ENCODE results near the gene SYMPK. TPM values are rescaled to one million over a fixed set of nuclear protein-coding genes. Genes with fewer than 3 reads are reported as not detected.

SYMPK gene
- total and polyA plus RNA-seq, 2 donors from 2014 or later: 61.5 to 77.4 TPM

- Histone ChIP-seq H3K9me3 (ENCODE audit: control insufficient read depth in 2 of 3, insufficient read depth in 1 of 3, low read length in 3 of 3) (no peaks in the 10 kb centered on the region), H3K36me3 (ENCODE audit: control insufficient read depth in 2 of 3, insufficient read depth in 3 of 3, low read length in 3 of 3) (no peaks in the 10 kb centered on the region), H3K4me1 (ENCODE audit: control insufficient read depth in 2 of 3, insufficient read depth in 2 of 3, low read depth in 1 of 3, low read length in 3 of 3) (peaks cover 0 to 7% (median 0%) of the 10 kb centered on the region in 3 donors), H3K4me3 (ENCODE audit: low read length in 3 of 3) (no peak overlapping the region), H3K27ac (ENCODE audit: low read depth in 2 of 2, low read length in 2 of 2) (peak overlapping the region in 1 of 2 donors; percentile 3), H3K9ac (ENCODE audit: low read length in 3 of 3) (peak overlapping the region in 1 of 3 donors; percentile 12), H3K27me3 (ENCODE audit: control insufficient read depth, insufficient read depth, low read length) (no peaks in the 10 kb centered on the region)
- DNase-seq: peak in 3 of 5 donors; percentile 48 to 59 (median 58)
- intact Hi-C loops (cut with DNase I): no loop called here
- no peak for FAIRE-seq
- no peak for TF ChIP-seq CTCF (IDR thresholded peaks at IDR 0.05; ENCODE audit: borderline replicate concordance, extremely low read depth, insufficient read depth)
Observed at GRCh38 chr19:45809643-45810159, 53.2 kb downstream of the SYMPK start.

- H3K9me3 ChIP-seq (ENCODE audit: control insufficient read depth in 2 of 3, insufficient read depth in 1 of 3, low read length in 3 of 3): no peaks in the 10 kb centered on the region
- no peak overlapping the region for H3K4me3 ChIP-seq (ENCODE audit: low read length in 3 of 3)
- DNase-seq (no peak), FAIRE-seq (no peak)
- H3K4me1 ChIP-seq (ENCODE audit: control insufficient read depth in 2 of 3, insufficient read depth in 2 of 3, low read depth in 1 of 3, low read length in 3 of 3): peaks cover 0 to 7% (median 0%) of the 10 kb centered on the region in 3 donors
- H3K9ac ChIP-seq (ENCODE audit: low read length in 3 of 3): no peak overlapping the region
- intact Hi-C loops (cut with DNase I): no loop called here
- no peaks in the 10 kb centered on the region for H3K36me3 ChIP-seq (ENCODE audit: control insufficient read depth in 2 of 3, insufficient read depth in 3 of 3, low read length in 3 of 3)
- H3K27me3 ChIP-seq (ENCODE audit: control insufficient read depth, insufficient read depth, low read length): no peaks in the 10 kb centered on the region
- no peak for TF ChIP-seq CTCF (IDR thresholded peaks at IDR 0.05; ENCODE audit: borderline replicate concordance, extremely low read depth, insufficient read depth)
- H3K27ac ChIP-seq (ENCODE audit: low read depth in 2 of 2, low read length in 2 of 2): no peak overlapping the region
Observed at GRCh38 chr19:45805719-45806118, 57.2 kb downstream of the SYMPK start.

- FAIRE-seq (no peak), DNase-seq (no peak)
- no peak overlapping the region for H3K27ac ChIP-seq (ENCODE audit: low read depth in 2 of 2, low read length in 2 of 2)
- peaks cover 0 to 4% (median 0%) of the 10 kb centered on the region in 3 donors for H3K4me1 ChIP-seq (ENCODE audit: control insufficient read depth in 2 of 3, insufficient read depth in 2 of 3, low read depth in 1 of 3, low read length in 3 of 3)
- no peak for TF ChIP-seq CTCF (IDR thresholded peaks at IDR 0.05; ENCODE audit: borderline replicate concordance, extremely low read depth, insufficient read depth)
- no peak overlapping the region for H3K4me3 ChIP-seq (ENCODE audit: low read length in 3 of 3)
- intact Hi-C loops (cut with DNase I): no loop called here
- H3K9me3 ChIP-seq (ENCODE audit: control insufficient read depth in 2 of 3, insufficient read depth in 1 of 3, low read length in 3 of 3): no peaks in the 10 kb centered on the region
- no peak overlapping the region for H3K9ac ChIP-seq (ENCODE audit: low read length in 3 of 3)
- no peaks in the 10 kb centered on the region for H3K27me3 ChIP-seq (ENCODE audit: control insufficient read depth, insufficient read depth, low read length)
- no peaks in the 10 kb centered on the region for H3K36me3 ChIP-seq (ENCODE audit: control insufficient read depth in 2 of 3, insufficient read depth in 3 of 3, low read length in 3 of 3)
Observed at GRCh38 chr19:45804959-45805230, 58.1 kb downstream of the SYMPK start.
